A673 (cell line): ENCODE measurements around the gene IGF1R.

Experiments used
- EZH2 ChIP-seq: fragments of 200-600 bp; sonication (generic); IDR thresholded peaks from 2 replicates; pipeline ENCODE4 v1.6.1; 2017; ENCODE audit warnings: borderline replicate concordance, low read depth, mild to moderate bottlenecking, mixed read lengths, antibody characterized with exemption, low read length; ENCODE audit not compliant: poor library complexity, severe bottlenecking
- TF ChIP-seq, protein P1 (sequence below): fragments of 300-800, 200-600 bp; sonication (generic); conservative IDR thresholded peaks from 2 replicates; pipeline ENCODE4 v1.5.1; 2017; ENCODE audit warnings: low read depth, mild to moderate bottlenecking, antibody characterized with exemption, low read length, moderate library complexity, mixed read lengths

DNA sequence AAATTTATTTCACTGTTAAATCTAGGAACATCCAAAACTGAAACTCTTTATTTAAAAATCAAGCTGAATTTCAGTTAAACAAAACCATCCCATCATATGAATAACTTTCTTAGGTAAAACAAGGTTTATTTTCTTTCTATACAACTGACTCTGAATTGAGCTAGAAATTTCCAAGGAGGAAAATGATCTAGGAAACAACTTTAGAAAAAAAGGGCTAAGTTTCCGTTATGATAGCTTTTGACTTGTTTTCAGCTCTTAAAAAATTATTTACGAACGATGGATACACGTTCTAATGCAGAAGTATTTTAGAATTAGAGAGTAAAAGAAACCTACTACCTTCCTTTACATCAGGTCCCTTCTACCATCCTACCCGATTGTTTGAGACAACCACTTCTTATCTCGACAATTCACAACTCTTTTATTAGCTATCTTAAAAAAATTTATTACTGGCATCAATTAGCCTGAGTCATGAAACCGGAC lies 1.8 kb upstream of the IGF1R start:
- TF ChIP-seq, protein P1, sequence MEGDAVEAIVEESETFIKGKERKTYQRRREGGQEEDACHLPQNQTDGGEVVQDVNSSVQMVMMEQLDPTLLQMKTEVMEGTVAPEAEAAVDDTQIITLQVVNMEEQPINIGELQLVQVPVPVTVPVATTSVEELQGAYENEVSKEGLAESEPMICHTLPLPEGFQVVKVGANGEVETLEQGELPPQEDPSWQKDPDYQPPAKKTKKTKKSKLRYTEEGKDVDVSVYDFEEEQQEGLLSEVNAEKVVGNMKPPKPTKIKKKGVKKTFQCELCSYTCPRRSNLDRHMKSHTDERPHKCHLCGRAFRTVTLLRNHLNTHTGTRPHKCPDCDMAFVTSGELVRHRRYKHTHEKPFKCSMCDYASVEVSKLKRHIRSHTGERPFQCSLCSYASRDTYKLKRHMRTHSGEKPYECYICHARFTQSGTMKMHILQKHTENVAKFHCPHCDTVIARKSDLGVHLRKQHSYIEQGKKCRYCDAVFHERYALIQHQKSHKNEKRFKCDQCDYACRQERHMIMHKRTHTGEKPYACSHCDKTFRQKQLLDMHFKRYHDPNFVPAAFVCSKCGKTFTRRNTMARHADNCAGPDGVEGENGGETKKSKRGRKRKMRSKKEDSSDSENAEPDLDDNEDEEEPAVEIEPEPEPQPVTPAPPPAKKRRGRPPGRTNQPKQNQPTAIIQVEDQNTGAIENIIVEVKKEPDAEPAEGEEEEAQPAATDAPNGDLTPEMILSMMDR, result no peak
- TF ChIP-seq EZH2, result no peak
